HG02970 (cell line): ENCODE data around the gene TICAM1.
"Not testable (repeated sequence)": the region's sequence is repeated elsewhere in the genome, so short reads cannot be mapped to it uniquely, and the experiment has no call there.

Experiments
- ATAC-seq: cut with Tn5 transposase; IDR thresholded peaks from one replicate; pipeline ENCODE4 v1.9.1; 2021; ENCODE audit warnings: mild to moderate bottlenecking, moderate library complexity, moderate number of reproducible peaks; ENCODE audit not compliant: unreplicated experiment, low FRiP score

Gene TICAM1

DNA sequence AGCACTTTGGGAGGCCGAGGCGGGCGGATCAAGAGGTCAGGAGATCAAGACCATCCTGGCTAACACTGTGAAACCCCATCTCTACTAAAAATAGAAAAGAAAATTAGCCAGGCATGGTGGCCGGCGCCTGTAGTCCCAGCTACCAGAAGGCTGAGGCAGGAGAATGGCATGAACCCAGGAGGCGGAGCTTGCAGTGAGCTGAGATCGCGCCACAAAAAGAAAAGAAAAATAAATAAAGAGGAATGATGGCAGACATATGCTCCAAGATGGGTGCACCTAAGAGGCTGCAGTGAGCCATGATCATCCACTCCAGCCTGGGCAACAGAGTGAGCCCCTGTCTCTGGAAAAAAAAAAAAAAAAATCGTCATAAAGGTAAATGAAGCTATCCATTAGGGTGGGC is 14.5 kb upstream of the TICAM1 start:
- not testable (repeated sequence) for ATAC-seq

DNA sequence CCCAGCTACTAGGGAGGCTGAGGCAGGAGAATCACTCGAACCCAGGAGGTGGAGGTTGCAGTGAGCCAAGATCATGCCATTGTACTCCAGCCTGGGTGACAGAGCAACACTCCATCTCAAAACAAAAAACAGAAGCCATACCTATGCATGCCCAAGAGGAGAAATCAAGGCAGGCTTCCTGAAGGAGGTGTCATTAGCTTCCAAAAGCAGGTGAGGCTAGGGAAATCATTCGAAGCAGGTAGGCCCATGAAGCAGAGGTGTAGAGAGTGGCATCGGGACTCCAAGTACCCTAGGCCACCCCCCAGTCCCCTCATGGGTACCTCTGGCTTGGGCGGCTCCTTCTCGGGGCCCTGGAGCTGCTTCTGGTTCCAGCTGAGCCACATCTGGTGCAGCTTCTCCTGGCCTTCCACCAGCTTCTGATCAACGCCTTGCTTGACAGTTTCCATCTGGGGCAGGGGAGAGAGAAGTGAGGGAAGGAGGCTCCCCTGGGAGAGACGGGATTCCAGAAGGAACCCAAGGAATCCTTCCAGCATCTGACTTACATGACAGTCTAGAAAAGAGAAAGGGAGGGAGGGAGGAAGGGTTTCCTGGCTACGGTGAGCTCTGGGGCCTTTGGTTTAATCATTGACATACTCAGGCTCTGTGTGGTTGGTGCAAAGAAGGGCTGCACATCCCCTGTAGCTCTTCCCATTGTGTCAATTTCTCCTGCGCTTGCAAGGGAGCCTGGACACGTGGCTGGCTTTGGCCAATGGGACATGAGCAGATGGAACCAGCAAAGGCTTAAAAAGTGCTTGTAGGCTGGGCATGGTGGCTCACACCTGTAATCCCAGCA is 13.1 kb upstream of the TICAM1 start:
- no peak for ATAC-seq

GRCh38 chr19:4843647-4843965 is 12.1 kb upstream of the TICAM1 start:
- ATAC-seq = no peak

DNA sequence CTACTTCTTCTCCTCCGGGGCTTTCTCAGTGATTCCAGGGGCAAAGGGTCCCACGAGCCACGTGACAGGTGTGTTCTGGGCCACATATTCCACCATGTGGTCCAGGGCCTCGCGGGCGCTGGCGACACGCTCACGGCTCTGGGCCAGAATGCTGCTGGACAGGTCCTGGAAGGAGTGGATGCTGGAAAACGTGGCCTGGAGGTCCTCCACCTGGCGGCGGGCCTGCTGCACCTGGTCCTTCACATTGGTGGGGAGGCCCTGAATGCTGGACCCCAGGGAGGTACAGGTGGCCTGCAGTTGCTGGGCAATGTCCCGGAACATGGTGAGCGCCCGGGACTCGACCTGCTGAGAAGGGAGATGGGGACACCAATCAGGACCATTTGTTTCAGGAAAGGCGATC is 7.7 kb upstream of the TICAM1 start:
- no peak for ATAC-seq

- ATAC-seq = no peak
Observed at GRCh38 chr19:4832776-4833175, 1.3 kb upstream of the TICAM1 start.

DNA sequence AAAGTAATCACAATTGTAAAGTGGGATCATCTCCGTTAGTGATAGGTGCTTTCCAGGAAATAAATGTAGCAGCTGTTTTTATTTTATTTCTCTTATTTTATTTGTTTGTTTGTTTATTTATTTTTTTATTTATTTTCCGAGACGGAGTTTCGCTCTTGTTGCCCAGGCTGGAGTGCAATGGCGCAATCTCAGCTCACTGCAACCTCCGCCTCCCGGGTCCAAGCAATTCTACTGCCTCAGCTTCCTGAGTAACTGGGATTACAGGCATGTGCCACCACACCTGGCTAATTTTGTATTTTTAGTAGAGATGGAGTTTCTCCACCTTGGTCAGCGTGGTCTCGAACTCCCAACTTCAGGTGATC is 448 bp upstream of the TICAM1 start:
- ATAC-seq = not testable (repeated sequence)

- no peak for ATAC-seq
Observed at GRCh38 chr19:4830768-4831265, 695 bp downstream of the TICAM1 start.

DNA sequence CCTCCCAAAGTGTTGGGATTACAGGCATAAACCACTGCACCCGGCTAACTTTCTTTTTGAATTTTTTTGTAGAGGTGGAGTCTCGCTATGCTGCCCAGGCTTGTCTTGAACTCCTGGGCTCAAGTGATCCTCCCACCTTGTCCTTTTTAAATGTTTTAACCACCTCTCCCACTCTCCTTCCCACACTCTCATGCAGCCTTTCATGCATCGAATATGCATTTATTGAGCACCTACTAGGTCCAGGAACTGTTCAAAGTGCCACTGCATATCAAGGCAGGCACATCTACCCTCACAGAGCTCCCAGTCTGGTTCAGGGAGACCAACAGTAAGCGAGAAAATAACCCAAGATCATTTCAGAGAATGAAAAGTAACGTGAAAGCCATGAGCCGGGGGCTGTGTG is 1.2 kb downstream of the TICAM1 start:
- ATAC-seq = no peak

DNA sequence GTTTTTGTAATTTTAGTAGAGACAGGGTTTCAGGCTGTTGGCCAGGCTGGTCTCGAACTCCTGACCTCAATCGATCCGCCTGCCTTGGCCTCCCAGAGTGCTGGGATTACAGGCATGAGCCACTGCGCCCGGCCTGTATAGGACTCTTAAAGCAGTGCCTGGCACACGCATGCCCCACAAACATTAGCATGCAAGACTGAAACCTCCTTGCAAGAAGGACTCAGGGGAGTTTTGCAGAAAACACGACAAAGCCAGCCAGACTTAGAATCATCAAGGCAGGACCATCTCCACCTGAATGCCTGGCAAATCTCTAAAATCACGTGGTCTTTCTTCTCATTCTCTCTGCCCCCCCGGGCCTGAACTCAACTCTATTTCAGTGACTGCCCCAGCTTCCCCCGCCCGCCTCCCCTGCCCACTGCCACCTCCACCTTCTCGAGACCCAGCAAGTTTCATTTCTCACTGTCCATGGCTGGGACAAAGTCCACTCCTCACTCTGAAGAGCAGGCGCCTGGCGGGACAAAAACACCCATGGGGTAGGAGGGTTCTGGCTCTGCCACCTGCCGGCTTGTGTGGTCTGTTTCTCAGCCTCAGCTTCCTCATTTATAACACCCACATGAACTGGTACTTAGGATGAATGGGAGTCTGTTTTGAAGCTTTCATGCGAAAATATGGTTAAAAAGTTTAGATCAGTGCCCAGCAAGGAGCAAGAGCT is 2.4 kb downstream of the TICAM1 start:
- ATAC-seq = no peak

GRCh38 chr19:4823577-4823976 is 7.9 kb downstream of the TICAM1 start:
- ATAC-seq = no peak

- not testable (repeated sequence) for ATAC-seq
Observed at GRCh38 chr19:4822354-4822753, 9.2 kb downstream of the TICAM1 start.

DNA sequence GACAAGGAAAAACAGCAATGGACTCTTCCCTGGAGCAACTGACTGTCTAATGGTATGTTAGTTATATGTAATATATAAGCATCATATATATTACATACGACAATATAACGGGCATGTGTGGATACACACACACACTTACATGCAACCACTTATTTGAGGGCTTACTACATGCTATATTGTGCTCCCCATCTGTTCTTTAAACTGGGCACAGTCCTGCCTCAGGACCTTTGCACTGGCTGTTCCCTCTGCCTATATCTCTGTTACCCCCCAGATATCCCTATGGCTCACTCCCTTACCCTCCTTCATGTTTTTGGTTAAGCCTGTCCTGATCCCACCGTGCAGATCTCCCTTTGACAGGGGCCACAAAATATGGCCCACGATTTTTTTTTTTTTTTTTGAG is 10.2 kb downstream of the TICAM1 start:
- no peak for ATAC-seq

DNA sequence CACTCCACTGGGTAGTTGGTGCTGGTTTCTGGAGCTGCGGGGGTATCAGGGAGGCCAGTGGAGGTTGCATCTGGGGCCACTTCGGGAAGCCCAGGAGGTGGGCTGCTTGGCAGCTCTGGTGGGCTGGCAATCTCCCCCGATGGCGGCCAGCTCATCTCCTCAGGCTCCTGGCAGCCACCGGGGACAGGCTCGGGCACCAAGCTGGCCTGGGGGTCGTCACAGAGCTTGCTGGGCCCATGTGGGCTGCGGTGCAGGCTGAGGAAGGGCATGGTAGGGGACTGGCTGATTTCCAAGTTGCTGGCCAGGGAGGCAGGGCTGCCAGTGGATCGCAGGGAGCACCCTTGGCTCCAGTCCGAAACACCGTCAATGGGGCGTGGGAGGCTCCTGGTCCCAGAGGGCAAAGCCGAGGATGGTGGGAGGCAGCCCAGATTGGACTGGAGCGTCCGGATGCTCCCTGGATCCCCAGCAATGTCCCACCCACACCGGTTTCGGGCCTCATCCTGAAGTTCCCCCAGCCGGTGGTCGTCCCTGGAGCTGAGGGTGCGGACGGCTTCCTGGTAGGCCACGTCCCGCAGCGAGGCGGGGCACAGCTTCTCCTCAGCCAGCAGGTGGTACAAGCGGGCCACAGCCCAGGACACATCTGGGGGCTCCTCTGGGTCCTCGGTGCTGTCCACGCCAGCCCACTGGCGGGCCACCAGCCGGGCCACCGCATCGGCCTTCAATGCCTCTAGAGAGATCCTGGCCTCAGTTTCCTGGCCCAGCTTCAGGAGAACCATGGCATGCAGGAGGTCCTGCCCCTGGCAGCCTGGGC is 13.8 kb downstream of the TICAM1 start:
- no peak for ATAC-seq

GRCh38 chr19:4816950-4817278 is 14.6 kb downstream of the TICAM1 start:
- ATAC-seq = no peak

DNA sequence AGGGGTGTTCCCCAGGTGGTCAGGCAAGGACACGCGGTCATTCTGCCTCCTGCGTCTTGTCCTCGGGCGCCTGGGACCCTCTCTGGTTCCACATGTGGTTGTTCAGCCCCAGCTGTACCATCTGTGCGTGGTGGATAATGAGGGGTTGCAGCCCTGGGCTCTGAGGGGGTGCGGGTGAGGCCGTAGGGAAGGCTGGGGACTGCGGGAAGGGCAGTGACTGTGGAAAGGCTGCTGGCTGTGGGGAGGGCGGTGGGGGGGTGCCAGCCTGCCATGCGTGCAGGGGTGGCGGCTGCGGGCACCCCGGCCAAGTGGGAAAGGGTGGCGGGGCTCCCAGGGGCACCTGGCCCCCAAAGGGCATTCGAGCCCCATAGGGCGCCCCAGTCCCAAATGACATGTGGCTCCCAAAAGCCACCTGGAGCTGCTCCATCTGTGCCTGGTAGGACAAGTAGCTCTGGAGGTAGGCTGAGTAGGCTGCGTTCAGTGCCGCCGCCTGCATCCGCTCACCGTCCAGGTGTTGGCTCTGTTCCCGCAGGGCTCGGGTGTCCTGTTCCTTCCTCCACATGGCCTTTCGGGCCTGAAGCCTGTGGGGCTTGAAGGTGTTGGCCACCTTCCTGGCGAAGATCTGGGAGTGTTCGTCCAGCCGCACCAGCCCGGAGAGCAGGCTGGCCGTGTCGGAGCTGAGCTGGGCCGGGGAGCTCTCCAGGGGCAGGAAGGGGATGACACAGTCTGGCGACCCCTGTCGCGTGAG is 15.1 kb downstream of the TICAM1 start:
- no peak for ATAC-seq

DNA sequence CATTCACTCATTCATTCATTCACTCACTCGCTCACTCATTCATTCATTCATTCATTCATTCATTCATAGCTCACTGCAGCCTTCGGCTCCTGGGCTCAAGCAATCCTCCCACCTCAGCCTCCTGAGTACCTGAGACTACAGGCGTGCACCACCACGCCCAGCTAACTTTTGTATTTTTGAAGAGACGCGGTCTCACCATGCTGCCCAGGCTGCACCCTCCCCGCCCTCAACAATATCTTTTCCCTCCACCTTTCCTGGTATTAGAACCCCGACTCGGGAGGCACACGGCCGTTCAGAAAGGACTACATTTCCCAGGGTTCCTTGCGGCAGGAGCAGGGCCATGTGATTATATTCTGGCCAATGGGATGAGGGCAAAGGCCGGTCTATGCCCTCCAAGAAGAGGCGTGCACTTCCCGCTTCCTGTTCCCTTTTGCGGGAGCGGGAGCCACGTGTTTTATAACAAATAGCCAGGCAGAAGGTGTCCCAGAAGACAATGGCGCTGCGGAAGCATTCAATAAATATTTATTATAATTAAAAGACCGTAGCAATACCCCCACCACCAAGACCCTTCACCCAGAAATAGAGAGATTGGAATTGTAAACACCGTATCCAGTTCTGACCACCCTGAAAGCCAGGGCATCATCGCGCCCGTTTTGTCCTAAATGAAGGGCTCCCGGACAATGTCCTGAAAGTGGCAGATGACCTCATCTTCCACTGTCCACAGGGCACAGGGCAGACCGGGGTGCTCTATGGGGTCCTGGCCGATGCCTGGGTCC is 15.9 kb downstream of the TICAM1 start:
- ATAC-seq = no peak

GRCh38 chr19:4814625-4815425 is 16.7 kb downstream of the TICAM1 start:
- ATAC-seq = no peak

DNA sequence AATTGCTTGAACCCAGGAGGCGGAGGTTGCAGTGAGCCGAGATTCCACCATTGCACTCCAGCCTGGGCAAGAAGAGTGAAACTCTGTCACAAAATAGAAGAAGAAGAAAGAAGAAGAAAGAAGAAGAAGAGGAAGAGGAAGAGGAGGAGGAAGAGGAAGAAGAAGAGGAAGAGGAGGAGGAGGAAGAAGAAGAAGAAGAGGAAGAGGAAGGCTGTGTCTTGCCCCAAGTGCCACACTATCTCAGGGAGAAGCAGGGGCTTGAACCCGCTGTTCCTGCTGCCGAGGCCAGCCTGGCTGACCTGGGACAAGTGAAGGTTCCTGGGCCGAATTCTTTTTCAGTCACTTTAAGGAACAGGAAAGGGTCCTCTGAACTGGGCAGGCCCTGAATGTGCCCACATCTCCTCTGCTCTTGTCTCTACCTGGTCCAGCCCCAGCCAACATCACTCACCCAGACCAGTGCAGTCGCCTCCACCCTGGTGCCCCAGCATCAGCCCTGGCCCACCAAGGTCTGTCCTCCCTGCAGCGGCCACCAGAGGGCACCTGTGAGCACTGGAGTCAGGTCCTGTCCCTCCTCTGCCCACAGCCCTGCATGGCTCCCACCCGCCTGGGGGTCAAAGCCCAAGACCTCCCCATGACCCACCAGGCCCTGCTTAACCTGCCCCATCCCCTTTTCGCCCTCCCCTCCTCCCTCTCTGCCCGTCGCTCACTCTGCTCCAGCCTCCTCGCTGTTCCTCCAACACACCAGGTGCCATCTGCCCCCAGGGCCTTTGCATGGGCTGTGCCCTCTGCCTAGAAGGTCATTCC is 20.0 kb downstream of the TICAM1 start:
- no peak for ATAC-seq
